HG02840 (cell line): ENCODE results near the gene TNRC6B.
A peak's percentile ranks its signal among the peaks of the same experiment; 100 is the strongest.
"Not testable (repeated sequence)": the region's sequence is repeated elsewhere in the genome, so short reads cannot be mapped to it uniquely, and the experiment has no call there.

ENCODE experiments used
- ATAC-seq: cut with Tn5 transposase; IDR thresholded peaks from one replicate; pipeline ENCODE4 v1.9.1; 2021; ENCODE audit warnings: mild to moderate bottlenecking, moderate library complexity, moderate number of reproducible peaks; ENCODE audit not compliant: unreplicated experiment, low FRiP score

TNRC6B gene

DNA sequence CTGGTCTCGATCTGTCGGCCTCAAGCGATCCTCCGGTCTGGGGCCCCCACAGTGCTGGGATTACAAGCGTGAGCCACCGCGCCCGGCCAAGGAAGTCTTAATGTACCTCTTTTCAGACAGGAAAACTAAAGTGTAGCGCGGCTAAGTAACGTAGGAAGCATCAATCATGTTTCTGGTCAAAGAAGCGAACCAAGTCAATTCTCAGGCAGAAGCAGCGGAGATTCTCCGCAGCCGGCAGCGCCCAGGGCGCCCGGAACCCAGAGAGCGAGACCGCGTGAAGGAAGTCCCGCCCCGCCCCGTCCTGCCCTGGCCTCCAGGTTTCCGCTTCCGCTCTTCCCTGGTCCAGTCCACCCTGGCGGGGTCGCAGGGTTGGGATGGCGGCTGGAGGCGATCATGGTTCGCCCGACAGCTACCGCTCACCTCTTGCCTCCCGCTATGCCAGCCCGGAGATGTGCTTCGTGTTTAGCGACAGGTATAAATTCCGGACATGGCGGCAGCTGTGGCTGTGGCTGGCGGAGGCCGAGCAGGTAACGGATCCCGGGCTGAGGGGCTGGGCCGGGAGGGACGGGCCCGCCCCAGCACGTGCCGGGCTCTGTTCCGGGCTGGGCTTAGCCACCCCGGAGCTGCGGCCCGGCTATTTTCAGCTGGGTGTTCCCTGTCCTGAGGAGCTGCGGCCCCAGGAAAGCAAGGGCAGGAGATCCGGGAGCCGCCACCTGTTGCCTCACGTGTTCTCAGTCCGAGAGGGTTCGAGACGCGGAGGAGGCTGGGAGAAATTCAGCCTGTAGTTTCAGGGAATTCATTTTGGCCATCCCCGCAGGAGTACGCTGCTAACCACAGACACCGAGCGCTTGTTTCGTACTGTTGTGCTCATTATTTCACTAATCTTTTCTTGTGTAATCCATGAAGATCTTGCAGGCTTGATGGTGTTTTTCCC lies 168.7 kb downstream of the TNRC6B start, which contains the start of gene ADSL:
ADSL (plus strand) TSS at position 316 of the 934 bp plus-strand sequence; CDS start at position 375, 59 bp downstream.
- peak; percentile 82 for ATAC-seq

GRCh38 chr22:40347300-40347699 lies 169.6 kb downstream of the TNRC6B start:
- no peak for ATAC-seq

DNA sequence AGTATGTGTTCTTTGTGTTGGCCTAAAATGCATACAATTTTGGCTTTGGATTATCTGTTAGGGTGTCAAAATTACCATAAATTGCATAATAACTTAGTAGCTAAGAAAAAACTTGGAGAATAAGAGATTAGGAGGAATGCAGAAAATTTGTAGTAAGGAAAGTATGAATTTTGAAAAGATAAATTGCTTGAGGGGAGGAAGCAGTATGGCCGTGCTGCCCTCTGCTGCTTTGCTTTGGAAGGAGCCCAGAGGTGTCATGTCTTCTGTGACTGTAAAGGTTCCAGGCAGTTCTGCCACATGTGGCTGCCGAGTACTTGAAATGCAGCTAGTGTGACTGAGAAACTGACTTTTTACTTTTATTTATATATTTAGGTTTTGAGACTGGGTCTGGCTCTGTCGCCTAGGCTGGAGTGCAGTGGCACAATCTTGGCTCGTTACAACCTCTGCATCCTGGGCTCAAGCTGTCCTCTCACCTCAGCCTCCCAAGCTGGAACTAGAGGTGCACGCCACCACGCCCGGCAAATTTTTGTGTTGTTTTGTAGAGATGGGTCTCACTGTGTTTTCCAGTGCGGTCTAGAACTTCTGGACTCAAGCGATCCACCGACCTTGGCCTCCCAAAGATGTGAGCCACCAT lies 170.4 kb downstream of the TNRC6B start:
- ATAC-seq: no peak

- no peak for ATAC-seq
Observed at GRCh38 chr22:40352763-40353162, 175.0 kb downstream of the TNRC6B start.

GRCh38 chr22:40361100-40361499 lies 183.4 kb downstream of the TNRC6B start:
- ATAC-seq: no peak

- ATAC-seq: no peak
Observed at GRCh38 chr22:40363059-40363458, 185.3 kb downstream of the TNRC6B start.

- no peak for ATAC-seq
Observed at GRCh38 chr22:40364431-40364830, 186.7 kb downstream of the TNRC6B start.

GRCh38 chr22:40366068-40366467 lies 188.3 kb downstream of the TNRC6B start:
- no peak for ATAC-seq

GRCh38 chr22:40367342-40367741 lies 189.6 kb downstream of the TNRC6B start:
- ATAC-seq: no peak

- ATAC-seq: no peak
Observed at GRCh38 chr22:40368016-40368415, 190.3 kb downstream of the TNRC6B start.

DNA sequence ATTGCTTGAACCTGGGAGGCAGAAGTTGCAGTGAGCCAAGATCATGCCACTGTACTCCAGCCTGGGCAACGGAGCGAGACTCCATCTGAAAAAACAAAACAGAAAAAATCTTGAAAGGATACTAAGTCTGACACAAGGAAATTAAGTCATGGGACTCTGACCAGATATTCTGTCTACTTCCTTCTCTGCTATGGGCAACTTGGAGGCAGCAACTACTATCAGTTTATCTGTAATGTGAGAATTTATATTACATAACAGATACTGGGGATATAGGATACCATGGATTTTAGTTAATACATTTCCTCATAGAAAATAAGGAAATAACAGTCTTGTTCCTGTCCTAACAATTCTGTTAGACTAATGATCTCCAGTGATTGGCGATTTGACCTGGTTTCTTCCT lies 191.1 kb downstream of the TNRC6B start:
- no peak for ATAC-seq

- no peak for ATAC-seq
Observed at GRCh38 chr22:40374567-40374966, 196.8 kb downstream of the TNRC6B start.

- ATAC-seq: no peak
Observed at GRCh38 chr22:40376149-40376548, 198.4 kb downstream of the TNRC6B start.

- ATAC-seq: no peak
Observed at GRCh38 chr22:40377931-40378330, 200.2 kb downstream of the TNRC6B start.

DNA sequence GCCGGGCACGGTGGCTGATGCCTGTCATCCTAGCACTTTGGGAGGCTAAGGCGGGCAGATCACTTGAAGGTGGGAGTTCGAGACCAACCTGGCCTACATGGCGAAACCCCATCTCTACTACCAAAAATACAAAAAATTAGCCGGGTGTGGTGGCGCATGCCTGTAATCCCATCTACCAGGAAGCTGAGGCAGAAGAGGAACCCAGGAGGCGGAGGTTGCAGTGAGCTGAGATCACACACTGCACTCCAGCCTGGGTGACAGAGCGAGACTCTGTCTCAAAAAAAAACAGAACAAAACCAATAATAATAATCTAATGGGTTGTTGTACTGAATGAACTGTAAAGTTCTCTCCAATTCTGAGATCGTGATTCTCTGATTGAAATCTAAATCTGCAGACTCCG lies 200.7 kb downstream of the TNRC6B start:
- ATAC-seq: not testable (repeated sequence)

- no peak for ATAC-seq
Observed at GRCh38 chr22:40381461-40381860, 203.7 kb downstream of the TNRC6B start.

GRCh38 chr22:40383905-40384304 lies 206.2 kb downstream of the TNRC6B start:
- ATAC-seq: no peak

DNA sequence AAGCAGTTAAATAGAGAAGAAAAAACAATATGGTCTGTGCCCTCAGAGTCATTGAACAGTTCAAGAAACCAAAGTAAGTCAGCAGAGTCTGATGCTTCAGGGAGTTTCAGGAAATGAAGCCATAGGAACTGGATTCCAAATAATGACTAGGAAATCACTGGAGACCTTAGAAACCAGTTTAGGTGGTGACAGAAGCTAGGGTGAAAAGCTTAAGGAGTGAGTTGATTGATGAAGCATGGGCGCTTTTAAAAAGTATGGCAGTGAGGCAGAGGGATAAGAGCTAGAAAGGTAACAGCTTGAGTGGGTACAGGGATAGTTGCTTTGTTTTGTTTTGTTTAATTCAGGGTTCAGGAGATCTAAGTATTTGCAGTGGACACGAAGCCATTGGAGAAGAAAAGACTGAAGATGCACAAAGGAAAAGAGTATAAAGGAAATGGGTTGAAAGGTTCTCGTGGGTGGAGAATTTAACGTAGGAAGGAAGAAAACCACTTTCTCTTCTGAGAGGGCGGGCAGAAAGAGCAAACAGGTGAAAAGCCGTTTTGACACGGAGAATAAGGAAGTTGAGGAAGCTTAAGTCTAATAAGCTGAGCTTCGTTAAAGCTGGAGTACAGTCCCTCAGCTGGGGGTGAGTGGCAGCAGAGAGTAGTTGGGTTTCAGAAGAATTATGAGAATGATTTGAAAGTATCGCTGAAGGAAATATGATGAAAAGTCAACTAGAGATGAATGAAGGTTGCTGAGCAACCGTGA lies 207.5 kb downstream of the TNRC6B start:
- no peak for ATAC-seq
